Neural crest cell (in vitro differentiated cells): ENCODE measurements around the gene PCGF3. TPM values are rescaled to one million over a fixed set of nuclear protein-coding genes. Genes with fewer than 3 reads are reported as not detected.

ENCODE experiments used
- DNase-seq: peaks from one replicate; pipeline ENCODE4 v3.0.0; 2021; ENCODE audit warnings: low read depth, mixed read lengths, low spot score
- H3K27ac Mint-ChIP-seq: one replicate; pipeline ENCODE4 v1.8.0; 2021; ENCODE audit warnings: mild to moderate bottlenecking, mixed read lengths; ENCODE audit not compliant: unreplicated experiment
- H3K27me3 Mint-ChIP-seq: 2 replicates; pipeline ENCODE4 v1.8.0; 2021; ENCODE audit warnings: low read depth, mild to moderate bottlenecking, mixed read lengths
- H3K36me3 Mint-ChIP-seq: 2 replicates; pipeline ENCODE4 v1.8.0; 2021; ENCODE audit warnings: low read depth, mild to moderate bottlenecking, mixed read lengths
- H3K4me1 Mint-ChIP-seq: 2 replicates; pipeline ENCODE4 v1.8.0; 2021; ENCODE audit warnings: mixed read lengths
- H3K4me3 Mint-ChIP-seq: one replicate; pipeline ENCODE4 v1.8.0; 2021; ENCODE audit warnings: mild to moderate bottlenecking, mixed read lengths
- H3K9me3 Mint-ChIP-seq: 2 replicates; pipeline ENCODE4 v1.8.0; 2021; ENCODE audit warnings: mixed read lengths
- total RNA-seq: library from RNA; stranded (reverse); gene quantifications from 2 replicates; pipeline ENCODE4 v1.2.1, GENCODE V29; 2021
- TF ChIP-seq, protein P1 (sequence below): fragments of 200-600 bp; sonication (generic); conservative IDR thresholded peaks from 2 replicates; pipeline ENCODE4 v1.5.0; 2021; ENCODE audit warnings: antibody characterized with exemption, mild to moderate bottlenecking

The PCGF3 gene
- total RNA-seq, 1 donor from 2014 or later, result 58.5 TPM

DNA sequence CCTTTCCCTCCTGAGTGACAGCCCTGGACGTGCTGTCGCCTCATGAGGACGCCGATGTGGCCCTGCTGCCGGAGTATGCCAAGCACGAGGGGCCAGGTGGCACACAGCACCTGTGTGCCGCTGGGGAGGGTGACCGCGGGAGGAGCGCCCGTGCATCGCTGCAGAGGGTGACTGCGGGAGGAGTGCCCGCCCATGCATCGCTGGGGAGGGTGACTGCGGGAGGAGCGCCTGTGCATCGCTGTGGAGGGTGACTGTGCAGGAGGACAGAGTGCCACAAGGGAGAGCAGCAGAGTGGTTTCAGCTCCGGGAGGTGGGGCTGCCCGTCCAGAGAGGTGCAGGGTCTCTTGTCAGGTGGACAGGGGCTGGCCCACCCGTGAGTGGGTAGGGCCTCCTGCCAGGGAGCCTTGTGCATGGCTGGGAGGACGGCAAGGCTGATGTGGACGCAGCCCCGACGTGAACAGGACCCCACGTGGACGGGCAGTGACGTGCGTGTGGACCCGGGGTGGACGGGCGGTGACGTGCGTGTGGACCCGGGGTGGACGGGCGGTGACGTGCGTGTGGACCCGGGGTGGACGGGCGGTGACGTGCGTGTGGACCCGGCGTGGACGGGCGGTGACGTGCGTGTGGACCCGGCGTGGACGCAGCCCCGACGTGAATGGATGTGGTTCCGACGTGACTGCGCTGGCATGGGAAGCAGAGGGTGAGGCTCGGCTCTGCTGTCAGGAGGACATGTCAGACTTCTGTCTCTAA is 14.7 kb downstream of the PCGF3 start:
- peak overlapping the region; percentile 19 for H3K4me3 Mint-ChIP-seq
- H3K4me1 Mint-ChIP-seq, result peaks cover 6% of the 10 kb centered on the region
- H3K36me3 Mint-ChIP-seq, result peaks cover 7% of the 10 kb centered on the region
- TF ChIP-seq, protein P1, sequence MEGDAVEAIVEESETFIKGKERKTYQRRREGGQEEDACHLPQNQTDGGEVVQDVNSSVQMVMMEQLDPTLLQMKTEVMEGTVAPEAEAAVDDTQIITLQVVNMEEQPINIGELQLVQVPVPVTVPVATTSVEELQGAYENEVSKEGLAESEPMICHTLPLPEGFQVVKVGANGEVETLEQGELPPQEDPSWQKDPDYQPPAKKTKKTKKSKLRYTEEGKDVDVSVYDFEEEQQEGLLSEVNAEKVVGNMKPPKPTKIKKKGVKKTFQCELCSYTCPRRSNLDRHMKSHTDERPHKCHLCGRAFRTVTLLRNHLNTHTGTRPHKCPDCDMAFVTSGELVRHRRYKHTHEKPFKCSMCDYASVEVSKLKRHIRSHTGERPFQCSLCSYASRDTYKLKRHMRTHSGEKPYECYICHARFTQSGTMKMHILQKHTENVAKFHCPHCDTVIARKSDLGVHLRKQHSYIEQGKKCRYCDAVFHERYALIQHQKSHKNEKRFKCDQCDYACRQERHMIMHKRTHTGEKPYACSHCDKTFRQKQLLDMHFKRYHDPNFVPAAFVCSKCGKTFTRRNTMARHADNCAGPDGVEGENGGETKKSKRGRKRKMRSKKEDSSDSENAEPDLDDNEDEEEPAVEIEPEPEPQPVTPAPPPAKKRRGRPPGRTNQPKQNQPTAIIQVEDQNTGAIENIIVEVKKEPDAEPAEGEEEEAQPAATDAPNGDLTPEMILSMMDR, result no peak
- no peak for DNase-seq
- H3K27ac Mint-ChIP-seq, result no peak overlapping the region
- no peaks in the 10 kb centered on the region for H3K27me3 Mint-ChIP-seq
- H3K9me3 Mint-ChIP-seq, result no peaks in the 10 kb centered on the region

DNA sequence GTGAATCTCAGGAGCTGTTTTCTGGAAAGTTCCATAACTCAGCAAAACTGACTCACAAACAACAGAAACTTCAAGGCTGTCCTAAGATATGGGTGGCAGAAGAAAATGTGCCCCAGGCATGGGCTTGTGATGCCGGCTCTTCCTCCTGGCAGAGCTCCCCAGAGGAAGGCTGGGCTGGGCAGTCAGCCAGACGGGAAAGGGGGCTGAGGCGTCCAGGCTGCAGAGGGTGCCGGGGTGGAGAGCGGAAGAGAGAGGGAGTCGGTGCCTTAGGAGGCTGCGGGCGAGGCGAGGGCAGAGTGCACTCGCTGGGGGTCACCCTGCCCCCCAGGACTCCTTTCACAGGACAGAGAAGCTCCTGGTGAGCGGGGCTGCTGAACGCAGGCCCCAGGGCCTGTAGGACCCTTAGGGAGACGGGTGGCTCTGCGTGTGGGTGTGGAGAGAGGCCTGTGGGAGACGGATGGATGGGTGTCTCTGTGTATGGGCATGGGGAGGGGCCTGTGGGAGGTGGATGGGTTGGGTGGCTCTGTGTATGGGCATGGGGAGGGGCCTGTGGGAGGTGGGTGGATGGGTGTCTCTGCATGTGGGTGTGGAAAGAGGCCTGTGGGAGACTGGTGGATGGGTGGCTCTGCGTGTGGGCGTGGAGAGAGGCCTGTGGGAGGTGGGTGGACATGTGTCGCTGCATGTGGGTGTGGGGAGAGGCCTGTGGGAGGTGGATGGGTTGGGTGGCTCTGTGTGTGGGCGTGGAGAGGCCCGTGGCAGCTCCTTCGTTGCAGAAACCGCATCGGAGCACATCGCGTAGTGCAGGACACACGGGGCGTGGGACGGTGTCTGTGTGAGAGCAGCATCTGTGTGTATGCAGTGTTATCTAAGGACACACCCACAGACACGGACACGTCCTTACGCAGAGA is 15.9 kb downstream of the PCGF3 start:
- Mint-ChIP-seq H3K27ac (peak overlapping the region; percentile 12), H3K27me3 (no peaks in the 10 kb centered on the region), H3K4me3 (no peak overlapping the region), H3K36me3 (peaks cover 7% of the 10 kb centered on the region), H3K4me1 (peaks cover 8% of the 10 kb centered on the region), H3K9me3 (no peaks in the 10 kb centered on the region)
- TF ChIP-seq, protein P1, result no peak
- DNase-seq, result no peak

DNA sequence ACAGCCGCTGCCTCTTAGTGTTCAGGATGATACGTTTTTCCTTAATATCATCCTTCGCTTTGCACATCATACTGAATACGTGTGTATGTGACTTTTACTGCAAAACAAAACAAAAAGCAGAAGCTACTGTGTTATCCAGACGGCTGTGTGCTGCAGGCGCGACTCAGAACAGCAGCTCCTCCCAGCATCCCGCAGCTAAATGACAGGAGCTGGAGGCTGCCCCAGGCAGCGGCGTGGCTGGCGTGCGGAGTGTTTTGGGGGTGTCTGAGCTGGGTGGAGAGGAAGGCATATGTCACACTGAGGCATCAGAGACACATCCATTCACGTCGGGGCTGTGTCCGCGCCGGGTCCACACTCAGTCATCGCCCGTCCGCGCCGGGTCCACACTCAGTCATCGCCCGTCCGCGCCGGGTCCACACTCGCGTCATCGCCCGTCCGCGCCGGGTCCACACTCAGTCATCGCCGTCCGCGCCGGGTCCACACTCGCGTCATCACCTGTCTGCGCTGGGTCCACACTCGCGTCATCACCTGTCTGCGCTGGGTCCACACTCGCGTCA is 16.6 kb downstream of the PCGF3 start:
- peaks cover 7% of the 10 kb centered on the region for H3K36me3 Mint-ChIP-seq
- H3K27ac Mint-ChIP-seq, result no peak overlapping the region
- no peak overlapping the region for H3K4me3 Mint-ChIP-seq
- TF ChIP-seq, protein P1, result no peak
- peaks cover 13% of the 10 kb centered on the region for H3K4me1 Mint-ChIP-seq
- DNase-seq, result no peak
- no peaks in the 10 kb centered on the region for H3K9me3 Mint-ChIP-seq
- no peaks in the 10 kb centered on the region for H3K27me3 Mint-ChIP-seq

DNA sequence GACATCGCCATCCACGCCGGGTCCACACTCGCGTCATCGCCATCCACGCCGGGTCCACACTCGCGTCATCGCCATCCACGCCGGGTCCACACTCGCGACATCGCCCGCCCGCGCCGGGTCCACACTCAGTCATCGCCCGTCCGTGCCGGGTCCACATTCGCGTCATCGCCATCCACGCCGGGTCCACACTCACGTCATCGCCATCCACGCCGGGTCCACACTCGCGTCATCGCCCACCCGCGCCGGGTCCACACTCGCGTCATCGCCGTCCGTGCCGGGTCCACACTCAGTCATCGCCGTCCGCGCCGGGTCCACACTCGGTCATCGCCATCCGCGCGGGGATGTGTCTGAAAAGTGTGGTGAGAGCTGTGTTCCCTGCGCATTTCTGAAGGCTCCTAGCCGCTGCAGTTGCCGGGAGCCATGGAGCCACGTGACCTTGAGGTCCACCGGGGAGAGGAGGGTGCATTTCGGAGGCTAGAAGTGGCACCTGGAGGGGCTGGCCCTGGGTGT is 17.3 kb downstream of the PCGF3 start:
- Mint-ChIP-seq H3K27ac (no peak overlapping the region), H3K9me3 (no peaks in the 10 kb centered on the region), H3K4me3 (no peak overlapping the region), H3K4me1 (peaks cover 8% of the 10 kb centered on the region), H3K27me3 (no peaks in the 10 kb centered on the region), H3K36me3 (peaks cover 8% of the 10 kb centered on the region)
- no peak for DNase-seq
- TF ChIP-seq, protein P1, result no peak

DNA sequence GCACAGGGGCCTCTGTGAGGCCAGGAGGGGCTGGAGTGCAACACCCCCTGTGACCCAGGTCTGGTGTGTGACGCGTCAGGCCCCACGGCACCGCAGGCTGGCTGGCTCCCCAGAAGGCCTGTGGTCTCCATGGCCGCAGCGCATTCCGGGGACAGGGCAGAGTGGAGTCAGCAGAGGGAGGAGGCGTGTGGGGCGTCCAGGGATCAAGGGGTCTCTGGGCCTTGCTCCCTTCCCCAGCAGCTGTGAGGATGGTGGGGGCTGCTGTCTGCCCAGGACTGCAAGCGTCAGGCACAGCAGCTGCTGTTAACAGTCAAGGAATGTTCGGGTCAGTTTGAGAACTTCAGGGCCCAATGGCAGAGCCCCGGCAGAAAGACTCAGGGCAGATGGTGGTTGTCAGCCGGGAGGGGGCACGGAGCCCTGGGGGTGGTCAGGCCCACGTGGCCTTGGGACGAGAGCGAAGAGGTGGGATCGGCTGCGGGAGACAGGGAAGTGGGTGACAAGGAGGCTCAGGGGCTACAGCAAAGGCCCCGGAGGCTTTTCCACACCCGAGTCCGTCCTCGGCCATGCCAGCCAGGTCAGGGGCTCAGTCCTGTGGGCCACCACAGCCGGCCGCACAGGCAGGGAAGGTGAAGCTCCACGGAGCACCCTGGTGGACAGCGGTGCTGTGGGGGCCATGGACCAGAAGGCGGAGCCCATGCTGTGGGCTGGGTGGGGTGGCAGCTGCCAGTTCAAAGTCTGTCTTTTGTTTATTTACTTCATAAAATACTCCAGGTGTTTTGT is 18.3 kb downstream of the PCGF3 start:
- no peak for DNase-seq
- Mint-ChIP-seq H3K4me3 (no peak overlapping the region), H3K9me3 (no peaks in the 10 kb centered on the region), H3K4me1 (peaks cover 6% of the 10 kb centered on the region), H3K36me3 (peaks cover 11% of the 10 kb centered on the region), H3K27me3 (no peaks in the 10 kb centered on the region), H3K27ac (peak overlapping the region; percentile 71)
- TF ChIP-seq, protein P1, result no peak
